H1 (cell line): ENCODE data around the gene TMEM245. TPM values are rescaled to one million over a fixed set of nuclear protein-coding genes. Genes with fewer than 3 reads are reported as not detected.

Source experiments
- CTCF ChIA-PET: fragments of 300-600 bp; sonication (Branson Sonifier 250); formaldehyde crosslinking; loops from one replicate; lab custom pipeline; 2021; ENCODE audit not compliant: partially characterized antibody; lab: Charles Lee
- POLR2A ChIA-PET: fragments of 300-600 bp; sonication (Branson Sonifier 250); formaldehyde crosslinking; loops from one replicate; lab custom pipeline; 2021; ENCODE audit warnings: inconsistent platforms; ENCODE audit not compliant: partially characterized antibody; lab: Charles Lee
- DNase-seq, 2 experiments: peaks; one replicate each; pipeline versions ENCODE4 v3.0.0 to v3.0.0-alpha.2; 2010 to 2022; ENCODE audit warnings: low spot score in 2 of 2, low read depth in 1 of 2, mixed read lengths in 1 of 2
- FAIRE-seq: peaks from 2 replicates; lab custom pipeline; 2011; peaks lifted over from hg19 to GRCh38; lab: Jason Lieb, UNC
- H2AFZ ChIP-seq: 2 replicates; pipeline ENCODE4 v1.8.1; 2012; ENCODE audit warnings: low read length, inconsistent platforms
- H2AK5ac ChIP-seq: 2 replicates; pipeline ENCODE4 v1.6.1; 2013; ENCODE audit warnings: low read depth, low read length
- H2BK120ac ChIP-seq: replicated peaks from 2 replicates; pipeline ENCODE3; 2013; ENCODE audit warnings: low read depth, low read length, inconsistent platforms
- H2BK12ac ChIP-seq: 2 replicates; pipeline ENCODE4 v1.6.1; 2013; ENCODE audit warnings: low read depth, low read length
- H2BK15ac ChIP-seq: 2 replicates; pipeline ENCODE4 v1.6.1; 2013; ENCODE audit warnings: low read length
- H2BK20ac ChIP-seq: 2 replicates; pipeline ENCODE4 v1.6.1; 2013; ENCODE audit warnings: low read length
- H2BK5ac ChIP-seq: 2 replicates; pipeline ENCODE4 v1.6.1; 2013; ENCODE audit warnings: low read depth, low read length
- H3K14ac ChIP-seq: 2 replicates; pipeline ENCODE4 v1.6.1; 2013; ENCODE audit warnings: inconsistent platforms; ENCODE audit not compliant: insufficient read length
- H3K18ac ChIP-seq: 2 replicates; pipeline ENCODE4 v1.6.1; 2013; ENCODE audit warnings: low read length; ENCODE audit errors: extremely low read depth
- H3K23ac ChIP-seq: 2 replicates; pipeline ENCODE4 v1.6.1; 2013; ENCODE audit warnings: inconsistent platforms; ENCODE audit not compliant: insufficient read length
- H3K23me2 ChIP-seq: 2 replicates; pipeline ENCODE4 v1.6.1; 2013; ENCODE audit warnings: low read depth, low read length
- H3K27ac ChIP-seq: 2 replicates; pipeline ENCODE4 v1.6.1; 2011; ENCODE audit warnings: low read depth, low read length, inconsistent platforms
- H3K27me3 ChIP-seq, 4 experiments: replicated peaks in 1 of 4; 1 replicate in 1 of 4; 2 replicates in 3 of 4; pipeline versions ENCODE4 v1.6.1 to v1.8.1; 2011 to 2013; ENCODE audit warnings: low read length in 3 of 4, mild to moderate bottlenecking in 3 of 4, inconsistent platforms in 2 of 4, mixed read lengths in 2 of 4, moderate library complexity in 1 of 4; ENCODE audit not compliant: control insufficient read depth in 3 of 4, insufficient read depth in 3 of 4; ENCODE audit errors: extremely low read depth in 1 of 4
- H3K36me3 ChIP-seq, 4 experiments: 2 replicates each; pipeline versions ENCODE4 v1.6.1 to v1.8.1; 2011 to 2013; ENCODE audit warnings: mild to moderate bottlenecking in 4 of 4, low read length in 3 of 4, moderate library complexity in 2 of 4, control low read depth in 1 of 4, inconsistent platforms in 1 of 4; ENCODE audit not compliant: insufficient read depth in 4 of 4, control insufficient read depth in 2 of 4
- H3K4ac ChIP-seq: replicated peaks from 2 replicates; pipeline ENCODE3; 2013; ENCODE audit warnings: low read length, low read depth, mixed read lengths, inconsistent platforms; ENCODE audit not compliant: insufficient read length
- H3K4me1 ChIP-seq, 4 experiments: replicated peaks in 1 of 4; 1 replicate in 1 of 4; 2 replicates in 3 of 4; pipeline versions ENCODE4 v1.6.1 to v1.8.1; 2011 to 2013; ENCODE audit warnings: low read length in 3 of 4, inconsistent platforms in 2 of 4, mixed read lengths in 1 of 4; ENCODE audit not compliant: insufficient read depth in 4 of 4, control insufficient read depth in 3 of 4
- H3K4me2 ChIP-seq, 2 experiments: 2 replicates each; pipeline versions ENCODE4 v1.6.1 to v1.8.1; 2011 to 2013; ENCODE audit warnings: low read depth in 2 of 2, low read length in 2 of 2, control low read depth in 1 of 2, inconsistent platforms in 1 of 2, mild to moderate bottlenecking in 1 of 2; ENCODE audit not compliant: insufficient read depth in 1 of 2
- H3K4me3 ChIP-seq, 4 experiments: fragments of 200-600, 300-600 bp in 1 of 4; sonication (generic), shearing (Covaris generic), sonication (Bioruptor Twin) in 1 of 4; 2 replicates each; pipeline versions ENCODE4 v1.5.1 to v1.8.1; 2011 to 2016; ENCODE audit warnings: low read length in 4 of 4, low read depth in 3 of 4, control low read depth in 2 of 4, inconsistent platforms in 2 of 4, mild to moderate bottlenecking in 2 of 4, mixed read lengths in 1 of 4, moderate library complexity in 1 of 4; ENCODE audit not compliant: insufficient read depth in 2 of 4; ENCODE audit errors: extremely low read depth in 1 of 4
- H3K56ac ChIP-seq: replicated peaks from 2 replicates; pipeline ENCODE3; 2013; ENCODE audit warnings: low read depth, mild to moderate bottlenecking, mixed read lengths, low read length, inconsistent platforms; ENCODE audit not compliant: insufficient read length
- H3K79me1 ChIP-seq: 2 replicates; pipeline ENCODE4 v1.6.1; 2013; ENCODE audit warnings: low read depth, low read length, control low read depth
- H3K79me2 ChIP-seq, 2 experiments: 2 replicates each; pipeline versions ENCODE4 v1.6.1 to v1.8.1; 2012 to 2013; ENCODE audit warnings: low read length in 2 of 2, mild to moderate bottlenecking in 2 of 2, inconsistent platforms in 1 of 2; ENCODE audit not compliant: insufficient read depth in 2 of 2, control insufficient read depth in 1 of 2
- H3K9ac ChIP-seq, 4 experiments: replicated peaks in 1 of 4; 1 replicate in 1 of 4; 2 replicates in 3 of 4; pipeline versions ENCODE4 v1.6.1 to v1.8.1; 2011 to 2013; ENCODE audit warnings: low read depth in 3 of 4, low read length in 3 of 4, control low read depth in 2 of 4, mild to moderate bottlenecking in 2 of 4, moderate library complexity in 2 of 4, inconsistent platforms in 1 of 4; ENCODE audit errors: extremely low read depth in 1 of 4
- H3K9me3 ChIP-seq, 2 experiments: 2 replicates each; pipeline versions ENCODE4 v1.6.1 to v1.8.1; 2012 to 2013; ENCODE audit warnings: mild to moderate bottlenecking in 2 of 2, moderate library complexity in 2 of 2, control low read depth in 1 of 2, inconsistent platforms in 1 of 2, low read depth in 1 of 2, low read length in 1 of 2, mixed read lengths in 1 of 2; ENCODE audit not compliant: insufficient read depth in 2 of 2
- H4K20me1 ChIP-seq, 2 experiments: replicated peaks in 1 of 2; 2 replicates each; pipeline versions ENCODE3 to v1.8.1; 2011 to 2013; ENCODE audit warnings: inconsistent platforms in 2 of 2, low read length in 2 of 2, mild to moderate bottlenecking in 1 of 2; ENCODE audit not compliant: insufficient read depth in 2 of 2, control insufficient read depth in 1 of 2
- H4K5ac ChIP-seq: 2 replicates; pipeline ENCODE4 v1.6.1; 2013; ENCODE audit warnings: low read length, low read depth, mixed read lengths, inconsistent platforms; ENCODE audit not compliant: insufficient read length
- H4K8ac ChIP-seq: 2 replicates; pipeline ENCODE4 v1.8.0; 2013; ENCODE audit warnings: mild to moderate bottlenecking, moderate library complexity, low read length, inconsistent platforms; ENCODE audit not compliant: insufficient read depth; ENCODE audit errors: extremely low read depth
- H4K91ac ChIP-seq: replicated peaks from 2 replicates; pipeline ENCODE3; 2013; ENCODE audit warnings: low read length, mixed read lengths, inconsistent platforms; ENCODE audit not compliant: insufficient read length
- ASH2L ChIP-seq: fragments of 200-600, 300-600 bp; sonication (generic); IDR thresholded peaks from one replicate; pipeline ENCODE4 v1.7.1; 2017; ENCODE audit warnings: low read length
- BCL11A ChIP-seq, 2 experiments: IDR thresholded peaks; one replicate each; pipeline ENCODE4 v1.6.1; 2011; ENCODE audit warnings: low read depth in 2 of 2, low read length in 2 of 2, mild to moderate bottlenecking in 2 of 2
- EP300 ChIP-seq, 2 experiments: IDR thresholded peaks; 1 replicate in 1 of 2; 2 replicates in 1 of 2; pipeline ENCODE4 v1.6.1; 2011 to 2012; ENCODE audit warnings: low read depth in 2 of 2, low read length in 2 of 2, mild to moderate bottlenecking in 2 of 2, borderline replicate concordance in 1 of 2, inconsistent platforms in 1 of 2, moderate library complexity in 1 of 2
- EZH2 ChIP-seq: fragments of 200-600 bp; sonication (generic); IDR thresholded peaks from 2 replicates; pipeline ENCODE4 v1.7.1; 2012; ENCODE audit warnings: low read depth, mild to moderate bottlenecking, moderate library complexity, low read length, inconsistent platforms; ENCODE audit not compliant: severe bottlenecking
- KDM4A ChIP-seq: IDR thresholded peaks from one replicate; pipeline ENCODE4 v1.7.1; 2012; ENCODE audit warnings: low read depth, mild to moderate bottlenecking, moderate library complexity, low read length, inconsistent platforms; ENCODE audit not compliant: severe bottlenecking
- MAFK ChIP-seq: IDR thresholded peaks from 2 replicates; pipeline ENCODE4 v1.6.1; 2012; ENCODE audit warnings: low read depth, mild to moderate bottlenecking, improper control_type of control experiment, low read length
- NANOG ChIP-seq: IDR thresholded peaks from 2 replicates; pipeline ENCODE4 v1.6.1; 2011; ENCODE audit warnings: low read length, low read depth, mild to moderate bottlenecking, inconsistent platforms; ENCODE audit not compliant: insufficient read depth, poor library complexity, severe bottlenecking
- SIN3A ChIP-seq, 2 experiments: IDR thresholded peaks in 1 of 2; conservative IDR thresholded peaks in 1 of 2; 2 replicates each; pipeline ENCODE4 v1.6.1; 2011 to 2012; ENCODE audit warnings: low read length in 2 of 2, improper control_type of control experiment in 1 of 2, low read depth in 1 of 2, mild to moderate bottlenecking in 1 of 2
- TAF7 ChIP-seq: optimal IDR thresholded peaks from 2 replicates; pipeline ENCODE3; 2011; ENCODE audit warnings: low read depth, mild to moderate bottlenecking, inconsistent platforms, low read length, moderate library complexity, borderline replicate concordance
- WGBS, 2 experiments: shearing (Covaris generic) in 1 of 2; methylation state at CpG; one replicate each; pipeline versions ENCODE4 v1.1.6 to v1.1.7; 2013 to 2015; ENCODE audit warnings: low lambda C conversion rate in 2 of 2, mixed read lengths in 2 of 2, inconsistent platforms in 1 of 2, low coverage in 1 of 2, missing lambda C conversion rate in 1 of 2; ENCODE audit not compliant: insufficient replicate concordance in 2 of 2, insufficient coverage in 1 of 2, insufficient read length in 1 of 2; ENCODE audit errors: extremely low coverage in 1 of 2, missing lambda C conversion rate in 1 of 2; 5-methylcytosine and 5-hydroxymethylcytosine counted together
- polyA plus RNA-seq, 7 experiments: library from polyadenylated mRNA; depleted of rRNA in 3 of 7; stranded (reverse) in 5 of 7; unstranded in 2 of 7; fragments of >200 nt in 5 of 7; fragments of 200-250 nt in 2 of 7; gene quantifications; 1 replicate in 5 of 7; 2 replicates in 1 of 7; 4 replicates in 1 of 7; pipeline versions ENCODE4 v1.2.1 to v1.2.3, GENCODE V29; 2011 to 2013; ENCODE audit warnings: missing spikeins in 2 of 7, mixed read lengths in 2 of 7
- total RNA-seq: library from RNA; stranded (reverse); fragmentation: NEBNext Ultra II Directional; extraction: Animal tissue kit (Norgen Biotek cat#: 25700); gene quantifications from 2 replicates; pipeline ENCODE4 v1.2.1, GENCODE V29; 2021
- TF ChIP-seq, protein P1 (sequence below): IDR thresholded peaks from 2 replicates; pipeline ENCODE4 v1.6.1; 2012; ENCODE audit warnings: low read length, inconsistent platforms
- TF ChIP-seq, protein P2 (sequence below): IDR thresholded peaks from 2 replicates; pipeline ENCODE4 v1.6.1; 2012; ENCODE audit warnings: inconsistent platforms

The TMEM245 gene
- total and polyA plus RNA-seq, 2 of the 8 experiments (the other 6 are each of a cell fraction or from before 2014, with no cell fraction given) = 44.3 to 45.8 TPM

DNA sequence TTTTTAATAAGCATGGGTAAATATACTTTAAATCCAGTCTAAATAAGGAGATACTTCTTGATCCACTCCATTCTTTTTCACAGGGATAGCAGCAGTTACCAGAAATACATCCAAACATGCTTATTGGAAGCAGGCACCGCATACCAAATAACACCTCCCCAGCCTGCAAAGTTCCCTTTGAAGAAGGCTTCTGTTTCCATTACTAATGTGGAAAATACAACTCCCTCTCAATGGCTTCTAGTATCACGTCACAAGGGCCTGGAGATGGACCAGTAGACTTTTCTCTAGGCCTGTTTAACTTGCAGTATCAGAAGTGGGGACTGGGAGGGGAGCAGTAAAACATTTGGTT lies 20.8 kb downstream of the TMEM245 start:
- Histone ChIP-seq H3K56ac (no peak overlapping the region), H3K4me1 (peaks cover 2 to 11% (median 5%) of the 10 kb centered on the region in 4 experiments; a peak in 5 of 7 replicates), H3K4me3 (no peak overlapping the region), H3K4ac (no peak overlapping the region), H3K27me3 (no peaks in the 10 kb centered on the region), H3K36me3 (peaks cover 0 to 9% (median 4%) of the 10 kb centered on the region in 4 experiments; a peak in 3 of 8 replicates), H3K23me2 (no peaks in the 10 kb centered on the region), H2BK120ac (no peak overlapping the region), H2BK15ac (no peak overlapping the region), H3K9ac (no peak overlapping the region), H2BK20ac (no peak overlapping the region), H3K14ac (no peak overlapping the region), H4K91ac (no peak overlapping the region), H3K79me1 (peaks cover 8% of the 10 kb centered on the region), H4K20me1 (peaks cover 11 to 28% of the 10 kb centered on the region in 2 experiments), H4K5ac (no peak overlapping the region), H3K4me2 (0 out of 4 replicates have a peak overlapping the region, but pooled peaks of 1 of the 2 experiments have one; percentile 8), H2AK5ac (no peak overlapping the region), H3K18ac (no peak overlapping the region), H2BK5ac (no peak overlapping the region), H3K27ac (no peak overlapping the region), H2AFZ (no peak overlapping the region), H3K23ac (no peak overlapping the region), H2BK12ac (no peak overlapping the region), H4K8ac (no peak overlapping the region), H3K9me3 (no peaks in the 10 kb centered on the region), H3K79me2 (peaks cover 3 to 98% of the 10 kb centered on the region in 2 experiments; a peak in 3 of 4 replicates)
- DNase-seq (no peak), FAIRE-seq (no peak)
- CTCF ChIA-PET = no interaction called here
- POLR2A ChIA-PET = interaction anchor here (1.0 to 2.2 kb wide), 2 partner anchors 20 to 25 kb away, joined by 3 to 11 read pairs; partner anchors contain the start of gene TMEM245
- WGBS, 2 experiments = 84% methylated on average over 2 of the region's 2 CpGs; no CpG with 5 or more reads in 1 of the 2 experiments
- no peak for TF ChIP-seq EZH2
- TF ChIP-seq MAFK = no peak
- TF ChIP-seq, protein P1, sequence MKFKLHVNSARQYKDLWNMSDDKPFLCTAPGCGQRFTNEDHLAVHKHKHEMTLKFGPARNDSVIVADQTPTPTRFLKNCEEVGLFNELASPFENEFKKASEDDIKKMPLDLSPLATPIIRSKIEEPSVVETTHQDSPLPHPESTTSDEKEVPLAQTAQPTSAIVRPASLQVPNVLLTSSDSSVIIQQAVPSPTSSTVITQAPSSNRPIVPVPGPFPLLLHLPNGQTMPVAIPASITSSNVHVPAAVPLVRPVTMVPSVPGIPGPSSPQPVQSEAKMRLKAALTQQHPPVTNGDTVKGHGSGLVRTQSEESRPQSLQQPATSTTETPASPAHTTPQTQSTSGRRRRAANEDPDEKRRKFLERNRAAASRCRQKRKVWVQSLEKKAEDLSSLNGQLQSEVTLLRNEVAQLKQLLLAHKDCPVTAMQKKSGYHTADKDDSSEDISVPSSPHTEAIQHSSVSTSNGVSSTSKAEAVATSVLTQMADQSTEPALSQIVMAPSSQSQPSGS = no peak
- TF ChIP-seq ASH2L = no peak
- no peak for TF ChIP-seq NANOG
- TF ChIP-seq KDM4A = no peak
- TF ChIP-seq, protein P2, sequence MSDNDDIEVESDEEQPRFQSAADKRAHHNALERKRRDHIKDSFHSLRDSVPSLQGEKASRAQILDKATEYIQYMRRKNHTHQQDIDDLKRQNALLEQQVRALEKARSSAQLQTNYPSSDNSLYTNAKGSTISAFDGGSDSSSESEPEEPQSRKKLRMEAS = no peak
- no peak for TF ChIP-seq EP300 (IDR thresholded peaks at IDR 0.05; ENCODE audit: borderline replicate concordance in 1 of 2, low read depth in 2 of 2, low read length in 2 of 2)
- TF ChIP-seq BCL11A (IDR thresholded peaks at IDR 0.05; ENCODE audit: low read depth in 2 of 2, low read length in 2 of 2) = no peak
- no peak for TF ChIP-seq SIN3A (conservative IDR thresholded peaks at IDR 0.05 in 1 of 2, IDR thresholded peaks at IDR 0.05 in 1 of 2; ENCODE audit: low read depth in 1 of 2, low read length in 2 of 2)
- TF ChIP-seq TAF7 = no peak
